HT-29 (cell line): ENCODE results near the gene ARID1B. TPM values are rescaled to one million over a fixed set of nuclear protein-coding genes. Genes with fewer than 3 reads are reported as not detected.

Source experiments
- DNase-seq: peaks from one replicate; pipeline ENCODE4 v3.0.0-alpha.2; 2015; ENCODE audit warnings: low spot score
- total RNA-seq: library from RNA; depleted of rRNA; stranded (reverse); fragments of >200 nt; shearing (Covaris generic); gene quantifications from 2 replicates; pipeline ENCODE4 v1.2.3, GENCODE V29; 2014

ARID1B gene
- total RNA-seq, 1 experiment from 2014 or later = 34.6 TPM

GRCh38 chr6:156850353-156850752 is 73.2 kb downstream of the ARID1B start:
- no peak for DNase-seq

GRCh38 chr6:156851454-156851921 is 74.3 kb downstream of the ARID1B start:
- no peak for DNase-seq

- DNase-seq = no peak
Observed at GRCh38 chr6:156852147-156852857, 75.1 kb downstream of the ARID1B start.

DNA sequence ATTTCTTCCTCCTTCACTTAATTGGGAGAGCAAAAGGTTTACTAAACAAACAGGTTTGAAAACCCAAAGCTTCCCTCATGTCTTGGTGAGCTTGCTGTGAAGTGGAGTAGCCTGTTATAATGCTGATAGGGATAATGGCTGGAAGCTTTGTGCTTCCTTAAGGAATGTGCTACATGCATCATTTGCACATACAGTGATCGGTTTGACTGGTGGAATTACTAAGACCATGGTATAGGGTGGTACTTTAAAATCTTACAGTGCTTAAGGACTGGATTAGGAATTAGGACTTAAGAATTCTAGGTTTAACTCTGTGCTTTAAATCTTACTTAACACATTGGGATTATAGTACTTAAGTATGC is 75.7 kb downstream of the ARID1B start:
- DNase-seq = no peak

DNA sequence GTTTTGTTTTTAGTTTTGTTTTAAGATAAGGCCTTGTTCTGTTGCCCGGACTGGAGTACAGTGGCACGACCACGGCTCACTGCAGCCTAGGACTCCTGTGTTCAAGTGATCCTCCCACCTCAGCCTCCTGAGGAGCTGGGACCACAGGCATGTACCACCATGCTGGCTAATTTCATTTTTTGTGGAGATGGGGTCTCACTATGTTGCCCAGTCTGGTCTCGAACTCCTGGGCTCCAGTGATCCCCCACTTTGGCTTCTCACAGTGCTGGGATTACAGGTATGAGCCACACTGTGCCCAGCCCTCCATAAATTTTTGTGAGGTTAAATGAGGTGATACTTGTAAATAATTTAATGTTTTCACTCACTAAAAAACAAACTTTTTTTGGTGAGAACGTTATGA is 76.6 kb downstream of the ARID1B start:
- no peak for DNase-seq

DNA sequence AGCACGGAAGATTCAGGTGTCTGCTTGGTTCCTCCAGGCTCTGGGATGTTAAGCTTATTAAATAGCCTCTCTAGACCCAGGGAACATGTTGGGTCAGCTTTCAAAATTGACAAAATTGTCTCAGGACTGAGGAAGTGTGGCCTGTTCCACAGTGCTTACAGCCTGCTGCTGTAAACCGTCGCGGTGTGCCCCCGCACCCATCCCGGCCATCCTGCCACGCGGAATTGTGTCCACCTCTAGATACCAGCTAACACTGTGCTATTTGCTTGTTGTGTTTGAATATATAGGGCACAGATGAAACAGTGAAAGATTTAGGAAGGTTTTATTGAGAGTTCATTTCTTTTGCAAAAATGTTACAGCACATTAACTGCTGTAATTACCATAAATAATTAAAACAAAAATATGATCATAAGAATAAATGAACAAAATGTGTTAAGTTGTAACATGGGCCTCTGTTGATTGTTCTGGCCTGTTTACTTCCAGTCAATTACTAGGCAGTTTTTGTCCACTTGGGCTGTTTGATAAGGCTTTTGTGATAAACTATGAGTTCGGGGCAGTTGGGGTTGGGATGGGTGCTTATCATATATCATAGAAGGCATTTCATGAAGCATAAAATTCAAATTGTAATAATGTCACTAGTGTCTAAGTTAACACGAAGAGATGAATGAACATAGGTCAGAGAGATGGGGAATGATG is 77.4 kb downstream of the ARID1B start:
- no peak for DNase-seq

DNA sequence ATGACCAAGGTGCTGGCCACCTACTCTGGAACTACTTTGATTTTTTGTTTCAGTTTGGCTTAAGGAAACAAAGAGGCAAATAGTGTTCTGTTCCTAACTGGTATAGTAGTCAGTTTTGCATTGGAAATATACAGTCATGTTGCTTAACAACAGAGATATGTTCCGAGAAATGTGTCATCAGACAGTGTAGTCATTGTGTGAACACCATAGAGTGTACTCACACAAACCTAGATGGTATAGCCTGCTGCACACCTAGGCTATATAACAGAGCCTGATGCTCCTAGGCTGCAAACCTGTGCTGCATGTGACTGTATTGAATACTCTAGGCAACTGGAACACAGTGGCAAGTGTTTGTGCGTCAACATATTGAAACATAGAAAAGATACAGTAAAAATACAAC is 80.4 kb downstream of the ARID1B start:
- no peak for DNase-seq

- DNase-seq = no peak
Observed at GRCh38 chr6:156859686-156860085, 82.5 kb downstream of the ARID1B start.

DNA sequence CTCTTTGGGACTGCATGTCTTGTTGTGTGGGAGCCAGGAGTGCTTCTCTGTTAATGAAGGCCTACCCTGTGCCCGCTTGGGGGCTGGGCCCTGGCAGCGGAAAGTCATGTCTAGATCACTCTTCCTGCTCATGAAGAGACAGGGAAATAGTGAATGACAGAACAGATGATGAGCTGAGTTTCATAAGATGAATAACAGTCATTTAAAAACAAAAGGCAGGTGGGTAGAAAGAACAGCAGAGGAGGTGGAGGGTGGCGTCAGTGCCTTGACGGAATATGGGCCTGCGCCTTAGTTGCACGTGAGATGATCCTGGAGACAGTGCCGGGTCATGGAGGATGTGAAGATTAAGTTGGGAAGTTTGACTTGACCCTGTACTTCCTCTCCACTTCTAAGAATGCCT is 85.5 kb downstream of the ARID1B start:
- DNase-seq = no peak

- no peak for DNase-seq
Observed at GRCh38 chr6:156863504-156863903, 86.3 kb downstream of the ARID1B start.

DNA sequence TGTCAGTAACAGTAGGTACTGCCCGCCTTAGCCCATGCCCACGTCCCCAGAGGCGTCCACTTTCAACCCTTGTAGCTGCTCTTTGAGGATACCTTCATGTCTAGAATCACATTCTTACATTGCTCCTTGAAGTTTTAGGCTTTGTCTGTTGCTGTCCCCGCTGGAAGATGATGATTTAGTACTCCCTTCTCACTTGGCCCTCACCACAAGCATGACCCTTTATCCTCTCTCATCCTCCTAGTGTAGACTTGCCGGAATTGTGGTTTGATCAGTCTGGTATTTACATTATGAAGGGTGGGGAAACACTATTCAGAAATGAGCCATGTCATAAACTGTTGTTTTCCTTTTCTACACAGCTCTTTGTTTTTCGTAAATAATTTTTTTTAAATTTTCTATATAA is 87.4 kb downstream of the ARID1B start:
- DNase-seq = no peak

DNA sequence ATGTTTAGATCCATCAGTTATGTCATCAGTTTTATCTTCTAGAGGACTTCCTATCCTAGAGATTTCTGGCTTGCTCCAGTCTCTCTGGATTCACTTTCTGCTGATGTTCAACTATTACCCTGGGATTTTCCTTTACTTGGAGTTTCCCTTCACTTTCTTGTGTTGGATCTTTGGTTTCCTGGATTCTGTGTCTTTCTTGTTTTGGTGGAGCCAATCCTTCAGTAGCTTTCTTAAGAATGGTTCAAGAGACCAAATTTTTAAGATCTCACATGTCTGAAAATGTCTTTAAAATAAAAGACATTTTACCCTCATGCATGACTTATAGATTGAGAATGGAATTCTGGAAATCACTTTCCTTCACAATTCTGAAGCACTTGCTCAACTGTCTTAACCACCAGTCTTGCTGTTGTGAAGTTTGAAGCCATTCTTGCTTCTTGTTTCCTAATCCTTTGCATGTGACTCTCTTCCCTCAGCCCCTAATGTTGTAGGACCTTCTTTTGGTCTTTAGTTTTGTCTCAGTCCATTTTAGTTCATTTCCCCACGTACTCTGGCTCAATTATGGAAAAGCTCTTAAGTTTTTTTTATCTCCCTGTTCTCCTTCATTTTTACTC is 87.9 kb downstream of the ARID1B start:
- DNase-seq = no peak

GRCh38 chr6:156866220-156867015 is 89.2 kb downstream of the ARID1B start:
- peak; percentile 15 for DNase-seq

DNA sequence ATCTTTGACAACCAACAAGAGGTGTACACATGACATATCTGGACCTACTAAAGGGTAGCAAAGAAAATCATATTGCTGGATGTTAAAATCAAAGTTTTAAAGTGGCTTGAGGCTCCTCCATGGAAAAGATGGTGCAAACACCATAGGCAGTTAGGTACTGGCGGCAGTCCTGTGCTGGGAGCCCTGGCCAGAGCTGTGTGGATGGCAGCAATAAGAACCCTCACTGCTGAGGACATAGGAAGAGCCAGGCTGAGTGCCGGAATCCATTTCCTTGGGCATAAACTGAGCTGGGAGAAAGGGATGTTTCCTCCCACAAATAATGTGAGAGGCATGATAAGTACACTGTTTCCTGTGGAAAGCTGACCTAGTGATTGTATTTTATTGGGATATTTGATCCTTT is 89.9 kb downstream of the ARID1B start:
- DNase-seq = no peak

DNA sequence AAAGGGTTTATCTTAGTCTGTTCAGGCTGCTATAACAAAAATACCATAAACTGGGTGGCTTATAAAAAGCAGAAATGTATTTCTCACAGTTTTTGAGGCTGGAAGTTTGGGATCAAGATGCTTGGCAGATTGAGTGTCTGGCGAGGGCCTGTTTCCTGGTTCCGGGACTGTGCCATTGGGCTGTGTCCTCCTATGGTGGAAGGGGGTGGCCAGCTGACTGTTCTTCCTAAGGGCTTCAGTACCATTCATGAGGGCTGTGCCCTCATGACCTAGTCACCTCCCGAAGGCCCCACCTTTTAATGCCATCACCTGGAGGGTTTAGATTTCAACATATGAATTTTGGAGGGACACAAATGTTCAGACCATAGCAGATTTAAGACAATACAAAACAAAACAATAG is 91.2 kb downstream of the ARID1B start:
- no peak for DNase-seq

GRCh38 chr6:156869980-156870398 is 92.8 kb downstream of the ARID1B start:
- no peak for DNase-seq

- no peak for DNase-seq
Observed at GRCh38 chr6:156870924-156871539, 93.9 kb downstream of the ARID1B start.

DNA sequence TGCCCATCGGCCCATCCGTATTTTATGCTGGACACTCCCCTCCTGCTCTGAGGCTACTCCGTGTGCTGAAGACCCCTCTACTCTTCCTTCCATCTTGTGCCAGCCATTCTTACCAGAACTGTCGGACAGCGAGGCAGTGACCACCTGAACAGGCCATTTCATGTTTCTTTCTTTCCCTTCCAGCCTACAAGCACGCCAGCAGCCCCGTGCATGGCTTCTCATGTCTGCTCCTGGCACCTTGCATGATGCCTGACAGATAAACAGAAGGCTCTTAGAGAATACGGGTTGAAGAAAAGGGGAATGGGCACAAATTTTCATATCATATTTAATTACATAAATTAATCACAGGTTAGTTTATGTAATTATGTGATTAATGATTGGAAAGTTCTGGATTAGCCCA is 95.7 kb downstream of the ARID1B start:
- DNase-seq = no peak

- no peak for DNase-seq
Observed at GRCh38 chr6:156873654-156874380, 96.6 kb downstream of the ARID1B start.

GRCh38 chr6:156875062-156875461 is 97.9 kb downstream of the ARID1B start:
- DNase-seq = no peak

DNA sequence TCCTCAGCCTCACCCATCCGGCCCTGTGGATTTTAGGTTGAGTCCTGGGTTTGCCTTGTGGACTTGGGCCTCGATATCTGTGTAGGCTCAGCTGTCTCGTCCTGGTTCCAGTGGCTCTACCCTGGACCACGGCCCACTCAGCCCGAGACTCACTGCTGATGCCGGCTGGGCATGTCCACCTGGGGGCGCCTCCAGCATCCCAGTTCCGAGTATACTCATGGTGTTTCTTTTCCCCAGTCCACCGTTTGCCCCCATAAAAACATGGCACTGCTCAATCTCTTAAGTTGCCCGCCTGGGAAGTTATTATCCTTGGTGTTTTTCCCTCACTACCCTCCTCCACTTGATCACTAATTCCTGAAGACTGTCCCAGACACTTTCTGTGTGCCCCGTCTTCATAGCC is 99.1 kb downstream of the ARID1B start:
- no peak for DNase-seq
